GM11168 (cell line): ENCODE results near the gene DIP2B.
"Not testable (repeated sequence)": the region's sequence is repeated elsewhere in the genome, so short reads cannot be mapped to it uniquely, and the experiment has no call there.

ENCODE experiments used
- in situ Hi-C: fragments of 300-500 bp; cut with MboI; formaldehyde crosslinking; loops from one replicate; pipeline ENCODE4 v1.12.0; 2022; ENCODE audit warnings: low sequenced_read_pairs; ENCODE audit not compliant: unreplicated experiment

The DIP2B gene

GRCh38 chr12:50662116-50662510, 157.3 kb downstream of the DIP2B start:
- in situ Hi-C loops = no loop called here

GRCh38 chr12:50665170-50665569, 160.4 kb downstream of the DIP2B start:
- in situ Hi-C loops = no loop called here

- in situ Hi-C loops = no loop called here
These were observed 160.8 kb downstream of the DIP2B start for GRCh38 chr12:50665609-50666008.

GRCh38 chr12:50666023-50666422, 161.2 kb downstream of the DIP2B start:
- in situ Hi-C loops = no loop called here

GRCh38 chr12:50672158-50672557, 167.4 kb downstream of the DIP2B start:
- in situ Hi-C loops = no loop called here

GRCh38 chr12:50676756-50677155, 172.0 kb downstream of the DIP2B start:
- in situ Hi-C loops = no loop called here

- in situ Hi-C loops = no loop called here
These were observed 173.1 kb downstream of the DIP2B start for GRCh38 chr12:50677858-50678257.

GRCh38 chr12:50678650-50679365, 174.0 kb downstream of the DIP2B start:
- in situ Hi-C loops = no loop called here

- in situ Hi-C loops = no loop called here
These were observed 174.8 kb downstream of the DIP2B start for GRCh38 chr12:50679612-50680011.

GRCh38 chr12:50681064-50681463, 176.3 kb downstream of the DIP2B start:
- in situ Hi-C loops = not testable (repeated sequence)

- in situ Hi-C loops = no loop called here
These were observed 180.9 kb downstream of the DIP2B start for GRCh38 chr12:50685641-50686040.

GRCh38 chr12:50686406-50686805, 181.6 kb downstream of the DIP2B start:
- in situ Hi-C loops = no loop called here

GRCh38 chr12:50686976-50687375, 182.2 kb downstream of the DIP2B start:
- in situ Hi-C loops = no loop called here

- in situ Hi-C loops = no loop called here
These were observed 184.7 kb downstream of the DIP2B start for GRCh38 chr12:50689437-50689836.

GRCh38 chr12:50690925-50691324, 186.1 kb downstream of the DIP2B start:
- in situ Hi-C loops = no loop called here

- in situ Hi-C loops = no loop called here
These were observed 191.2 kb downstream of the DIP2B start for GRCh38 chr12:50695961-50696360.

- in situ Hi-C loops = no loop called here
These were observed 192.1 kb downstream of the DIP2B start for GRCh38 chr12:50696931-50697330.

GRCh38 chr12:50699154-50699553, 194.4 kb downstream of the DIP2B start:
- in situ Hi-C loops = no loop called here

- in situ Hi-C loops = no loop called here
These were observed 195.2 kb downstream of the DIP2B start for GRCh38 chr12:50699940-50700339.

GRCh38 chr12:50706606-50707005, 201.8 kb downstream of the DIP2B start:
- in situ Hi-C loops = no loop called here

GRCh38 chr12:50707396-50707795, 202.6 kb downstream of the DIP2B start:
- in situ Hi-C loops = no loop called here

- in situ Hi-C loops = no loop called here
These were observed 203.8 kb downstream of the DIP2B start for GRCh38 chr12:50708631-50709030.
